IMR-90 (cell line): ENCODE measurements around the gene CD80. TPM values are rescaled to one million over a fixed set of nuclear protein-coding genes. Genes with fewer than 3 reads are reported as not detected.

Experiments used
- ATAC-seq: fragments of 200-7000 bp; cut with Tn5 transposase; 2 replicates; pipeline ENCODE4 v1.9.1; 2020; ENCODE audit warnings: low read depth, mild to moderate bottlenecking, moderate library complexity
- BruUV-seq: library from RNA; stranded (reverse); fragments of 400-500 nt; replicated peaks from 2 replicates; lab custom pipeline; 2021; lab: Mats Ljungman, UMichigan
- CTCF ChIA-PET: fragments of 300-600 bp; formaldehyde crosslinking; extraction: SDS; loops from one replicate; lab custom pipeline; 2021; ENCODE audit warnings: antibody characterized with exemption; lab: Yijun Ruan, JAX
- POLR2A ChIA-PET: fragments of 300-600 bp; sonication (Branson Sonifier 250); formaldehyde crosslinking; loops from one replicate; lab custom pipeline; 2022; ENCODE audit warnings: antibody characterized with exemption; ENCODE audit not compliant: unreplicated experiment; lab: Charles Lee
- DNase-seq: peaks from one replicate; pipeline ENCODE4 v3.0.0; 2013
- H2AFZ ChIP-seq: replicated peaks from 2 replicates; pipeline ENCODE3; 2013; ENCODE audit warnings: low read length, mild to moderate bottlenecking; ENCODE audit not compliant: poor library complexity
- H2AK5ac ChIP-seq: 2 replicates; pipeline ENCODE4 v1.6.1; 2013; ENCODE audit warnings: low read depth, low read length, inconsistent platforms
- H2AK9ac ChIP-seq: replicated peaks from 2 replicates; pipeline ENCODE3; 2013; ENCODE audit warnings: mild to moderate bottlenecking, low read depth, low read length, moderate library complexity; ENCODE audit not compliant: poor library complexity
- H2BK120ac ChIP-seq: 2 replicates; pipeline ENCODE4 v1.6.1; 2013; ENCODE audit warnings: low read depth, low read length, inconsistent platforms
- H2BK15ac ChIP-seq: 3 replicates; pipeline ENCODE4 v1.6.1; 2013; ENCODE audit warnings: low read depth, low read length, inconsistent platforms
- H2BK20ac ChIP-seq: 2 replicates; pipeline ENCODE4 v1.6.1; 2013; ENCODE audit warnings: low read depth, mild to moderate bottlenecking, inconsistent platforms, low read length, moderate library complexity
- H2BK5ac ChIP-seq: 2 replicates; pipeline ENCODE4 v1.6.1; 2013; ENCODE audit warnings: mild to moderate bottlenecking, low read depth, low read length, inconsistent platforms; ENCODE audit not compliant: poor library complexity, severe bottlenecking
- H3K14ac ChIP-seq: replicated peaks from 2 replicates; pipeline ENCODE4 v1.6.1; 2013; ENCODE audit warnings: low read depth, low read length, inconsistent platforms
- H3K18ac ChIP-seq: 2 replicates; pipeline ENCODE4 v1.6.1; 2013; ENCODE audit warnings: low read depth, low read length, control low read depth
- H3K23ac ChIP-seq: 2 replicates; pipeline ENCODE4 v1.6.1; 2013; ENCODE audit warnings: low read depth, low read length, inconsistent platforms
- H3K27ac ChIP-seq: 2 replicates; pipeline ENCODE4 v1.5.1; 2013; ENCODE audit warnings: mild to moderate bottlenecking, control low read depth, low read length; ENCODE audit not compliant: insufficient read depth
- H3K27me3 ChIP-seq: 2 replicates; pipeline ENCODE4 v1.6.1; 2013; ENCODE audit warnings: low read length; ENCODE audit not compliant: control insufficient read depth, insufficient read depth
- H3K36me3 ChIP-seq: 2 replicates; pipeline ENCODE4 v1.6.1; 2013; ENCODE audit warnings: low read length, mixed read lengths; ENCODE audit not compliant: control insufficient read depth, insufficient read depth
- H3K4ac ChIP-seq: 2 replicates; pipeline ENCODE4 v1.6.1; 2013; ENCODE audit warnings: low read depth, low read length, inconsistent platforms
- H3K4me1 ChIP-seq: 2 replicates; pipeline ENCODE4 v1.6.1; 2013; ENCODE audit warnings: low read length, mixed read lengths; ENCODE audit not compliant: control insufficient read depth, insufficient read depth
- H3K4me2 ChIP-seq: 2 replicates; pipeline ENCODE4 v1.6.1; 2013; ENCODE audit warnings: low read depth, mild to moderate bottlenecking, control low read depth, low read length, moderate library complexity
- H3K4me3 ChIP-seq: 2 replicates; pipeline ENCODE4 v1.5.1; 2013; ENCODE audit warnings: low read depth, mild to moderate bottlenecking, control low read depth, low read length, moderate library complexity; ENCODE audit not compliant: insufficient read depth
- H3K56ac ChIP-seq: 2 replicates; pipeline ENCODE4 v1.6.1; 2013; ENCODE audit warnings: low read length, inconsistent platforms; ENCODE audit not compliant: insufficient read depth; ENCODE audit errors: extremely low read depth
- H3K79me1 ChIP-seq, 2 experiments: 2 replicates each; pipeline ENCODE4 v1.6.1; 2013; ENCODE audit warnings: low read length in 2 of 2, inconsistent platforms in 1 of 2, low read depth in 1 of 2
- H3K9ac ChIP-seq: 2 replicates; pipeline ENCODE4 v1.6.1; 2013; ENCODE audit warnings: low read depth, low read length, control low read depth
- H3K9me1 ChIP-seq: 2 replicates; pipeline ENCODE4 v1.6.1; 2013; ENCODE audit warnings: low read length, inconsistent platforms; ENCODE audit not compliant: insufficient read depth
- H3K9me3 ChIP-seq: 2 replicates; pipeline ENCODE4 v1.6.1; 2013; ENCODE audit warnings: low read length; ENCODE audit not compliant: control insufficient read depth, insufficient read depth
- H4K20me1 ChIP-seq: 2 replicates; pipeline ENCODE4 v1.6.1; 2013; ENCODE audit warnings: low read length, inconsistent platforms; ENCODE audit not compliant: insufficient read depth
- H4K5ac ChIP-seq: 2 replicates; pipeline ENCODE4 v1.6.1; 2013; ENCODE audit warnings: mild to moderate bottlenecking, low read depth, low read length, control low read depth
- H4K8ac ChIP-seq, 2 experiments: 2 replicates each; pipeline ENCODE4 v1.6.1; 2013; ENCODE audit warnings: low read depth in 2 of 2, low read length in 2 of 2, control low read depth in 1 of 2, inconsistent platforms in 1 of 2
- H4K91ac ChIP-seq: 2 replicates; pipeline ENCODE4 v1.6.1; 2013; ENCODE audit warnings: low read depth, low read length, inconsistent platforms; ENCODE audit not compliant: insufficient read depth
- MAFK ChIP-seq: IDR thresholded peaks from 2 replicates; pipeline ENCODE4 v1.6.1; 2012; ENCODE audit warnings: low read depth, low read length, improper control_type of control experiment
- RAD21 ChIP-seq: IDR thresholded peaks from 2 replicates; pipeline ENCODE4 v1.6.1; 2012; ENCODE audit warnings: low read length, improper control_type of control experiment
- RCOR1 ChIP-seq: IDR thresholded peaks from 2 replicates; pipeline ENCODE4 v1.6.1; 2012; ENCODE audit warnings: mild to moderate bottlenecking, low read length, improper control_type of control experiment; ENCODE audit not compliant: insufficient replicate concordance
- WGBS, 2 experiments: methylation state at CpG; one replicate each; pipeline versions ENCODE4 v1.1.5 to v1.1.7; 2013; ENCODE audit warnings: missing lambda C conversion rate in 2 of 2; ENCODE audit not compliant: insufficient read length in 1 of 2; ENCODE audit errors: extremely low coverage in 2 of 2; 5-methylcytosine and 5-hydroxymethylcytosine counted together
- dilution Hi-C: fragments of 300-500 bp; cut with HindIII; formaldehyde crosslinking; loops from one replicate; pipeline ENCODE4 v1.14.3; 2018; ENCODE audit warnings: low sequenced_read_pairs; ENCODE audit not compliant: unreplicated experiment
- in situ Hi-C: fragments of 300-500 bp; cut with MboI; formaldehyde crosslinking; loops from 3 replicates; pipeline ENCODE4 v1.14.3; 2019; ENCODE audit warnings: low sequenced_read_pairs, inconsistent platforms, mixed read lengths
- intact Hi-C: fragments of 100-400 bp; cut with micrococcal nuclease; formaldehyde crosslinking; loops from 2 replicates; pipeline ENCODE4 v1.10.0; 2022
- polyA plus RNA-seq, 3 experiments: library from polyadenylated mRNA; depleted of rRNA; stranded (reverse); fragments of >200 nt; gene quantifications; 2 replicates each; pipeline ENCODE4 v1.2.3, GENCODE V29; 2012; ENCODE audit warnings: low replicate concordance in 1 of 3
- total RNA-seq: library from RNA; depleted of rRNA; stranded (reverse); fragments of >200 nt; gene quantifications from 2 replicates; pipeline ENCODE4 v1.2.3, GENCODE V29; 2012

Gene CD80
- total and polyA plus RNA-seq, 2 of the 4 experiments (the other 2 are of a cell fraction), result not detected

DNA sequence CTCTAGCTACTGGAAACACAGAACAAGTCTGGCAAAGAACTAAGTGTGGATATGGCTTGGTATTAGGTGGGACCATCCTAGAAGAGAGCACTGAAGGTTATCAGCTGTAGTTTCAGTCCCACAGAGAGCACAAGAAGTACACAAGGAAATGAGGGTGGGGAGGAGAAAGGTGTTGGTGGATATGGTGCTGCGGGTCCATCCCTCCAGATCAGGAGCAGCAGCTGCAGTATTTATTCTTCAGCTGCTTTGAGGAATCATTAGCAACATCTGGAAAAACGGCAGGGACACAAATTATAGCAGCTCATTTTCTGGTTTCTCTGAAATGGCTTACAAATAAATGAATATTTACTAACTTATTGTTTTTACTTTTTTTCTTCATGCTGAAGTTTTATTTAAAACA lies 29.0 kb downstream of the CD80 start:
- H3K4me3 ChIP-seq, result no peak overlapping the region
- H4K8ac ChIP-seq, result no peak overlapping the region
- H3K56ac ChIP-seq, result no peak overlapping the region
- TF ChIP-seq RAD21 (no peak), MAFK (no peak), RCOR1 (no peak)
- H3K4me1 ChIP-seq, result peaks cover 4% of the 10 kb centered on the region
- in situ Hi-C loops, result no loop called here
- H4K91ac ChIP-seq, result no peak overlapping the region
- H2BK5ac ChIP-seq, result no peak overlapping the region
- H3K9ac ChIP-seq, result no peak overlapping the region
- CTCF ChIA-PET, result no interaction called here
- no peaks in the 10 kb centered on the region for H3K27me3 ChIP-seq
- WGBS, 2 experiments, result 20% methylated on average over 1 of the region's 2 CpGs; no CpG with 5 or more reads in 1 of the 2 experiments
- POLR2A ChIA-PET, result no interaction called here
- 0 out of 2 replicates have a peak overlapping the region, but pooled peaks have one; percentile 8 for H3K23ac ChIP-seq
- H4K20me1 ChIP-seq, result no peaks in the 10 kb centered on the region
- no peak overlapping the region for H4K5ac ChIP-seq
- no peak overlapping the region; the same call in 1 of the 2 replicates for H3K4me2 ChIP-seq
- no peak overlapping the region for H3K14ac ChIP-seq
- no peak overlapping the region for H3K18ac ChIP-seq
- DNase-seq (no peak), ATAC-seq (peak; percentile 28)
- H2BK15ac ChIP-seq, result no peak overlapping the region
- H2AK9ac ChIP-seq, result no peak overlapping the region
- no peak overlapping the region for H2BK20ac ChIP-seq
- peaks cover under 1% of the 10 kb centered on the region for H3K36me3 ChIP-seq
- H2AK5ac ChIP-seq, result no peak overlapping the region
- intact Hi-C loops, result no loop called here
- no peaks in the 10 kb centered on the region for H3K79me1 ChIP-seq
- H3K4ac ChIP-seq, result no peak overlapping the region
- H2BK120ac ChIP-seq, result no peak overlapping the region
- H3K9me1 ChIP-seq, result no peaks in the 10 kb centered on the region
- no peak overlapping the region for H3K27ac ChIP-seq
- H2AFZ ChIP-seq, result no peak overlapping the region
- dilution Hi-C loops, result no loop called here
- no TSS peak for BruUV-seq
- H3K9me3 ChIP-seq, result no peaks in the 10 kb centered on the region
